Skeletal muscle tissue (tissue), 4 donors: ENCODE results near the gene SCD5. TPM values are rescaled to one million over a fixed set of nuclear protein-coding genes. Genes with fewer than 3 reads are reported as not detected.

Experiments used
- H3K27ac ChIP-seq: one replicate; pipeline ENCODE4 v1.7.0; 2013; ENCODE audit warnings: mild to moderate bottlenecking, low read depth, low read length, inconsistent platforms
- H3K27me3 ChIP-seq, 3 donors: one replicate each; pipeline ENCODE4 v1.7.0; 2013; ENCODE audit warnings: low read length in 3 of 3; ENCODE audit not compliant: control insufficient read depth in 3 of 3, insufficient read depth in 3 of 3
- H3K36me3 ChIP-seq, 3 donors: one replicate each; pipeline ENCODE4 v1.7.0; 2013; ENCODE audit warnings: low read length in 3 of 3; ENCODE audit not compliant: control insufficient read depth in 3 of 3, insufficient read depth in 3 of 3
- H3K4me1 ChIP-seq, 3 donors: one replicate each; pipeline ENCODE4 v1.7.0; 2013; ENCODE audit warnings: low read length in 3 of 3, mild to moderate bottlenecking in 3 of 3; ENCODE audit not compliant: control insufficient read depth in 3 of 3, insufficient read depth in 3 of 3
- H3K4me3 ChIP-seq, 3 donors: one replicate each; pipeline ENCODE4 v1.7.0; 2013; ENCODE audit warnings: low read length in 3 of 3
- H3K9ac ChIP-seq, 3 donors: one replicate each; pipeline ENCODE4 v1.7.0; 2013; ENCODE audit warnings: low read length in 3 of 3, mild to moderate bottlenecking in 3 of 3, moderate library complexity in 2 of 3, low read depth in 1 of 3
- H3K9me3 ChIP-seq, 3 donors: one replicate each; pipeline ENCODE4 v1.7.0; 2013; ENCODE audit warnings: low read length in 3 of 3; ENCODE audit not compliant: control insufficient read depth in 3 of 3
- total RNA-seq: library from RNA; depleted of rRNA; stranded (reverse); fragments of >200 nt; gene quantifications from one replicate; pipeline ENCODE4 v1.2.3, GENCODE V29; 2014
- donor health status: Osteomylitis.

The SCD5 gene
- total RNA-seq, 1 donor from 2014 or later = 9.4 TPM

- H3K4me3 ChIP-seq = no peak overlapping the region
- no peaks in the 10 kb centered on the region for H3K9me3 ChIP-seq
- H3K36me3 ChIP-seq = no peaks in the 10 kb centered on the region
- no peak overlapping the region for H3K9ac ChIP-seq
- H3K4me1 ChIP-seq = no peaks in the 10 kb centered on the region
- H3K27me3 ChIP-seq = no peaks in the 10 kb centered on the region
- no peak overlapping the region for H3K27ac ChIP-seq
Measured at GRCh38 chr4:82604522-82604921, 194.1 kb downstream of the SCD5 start.

DNA sequence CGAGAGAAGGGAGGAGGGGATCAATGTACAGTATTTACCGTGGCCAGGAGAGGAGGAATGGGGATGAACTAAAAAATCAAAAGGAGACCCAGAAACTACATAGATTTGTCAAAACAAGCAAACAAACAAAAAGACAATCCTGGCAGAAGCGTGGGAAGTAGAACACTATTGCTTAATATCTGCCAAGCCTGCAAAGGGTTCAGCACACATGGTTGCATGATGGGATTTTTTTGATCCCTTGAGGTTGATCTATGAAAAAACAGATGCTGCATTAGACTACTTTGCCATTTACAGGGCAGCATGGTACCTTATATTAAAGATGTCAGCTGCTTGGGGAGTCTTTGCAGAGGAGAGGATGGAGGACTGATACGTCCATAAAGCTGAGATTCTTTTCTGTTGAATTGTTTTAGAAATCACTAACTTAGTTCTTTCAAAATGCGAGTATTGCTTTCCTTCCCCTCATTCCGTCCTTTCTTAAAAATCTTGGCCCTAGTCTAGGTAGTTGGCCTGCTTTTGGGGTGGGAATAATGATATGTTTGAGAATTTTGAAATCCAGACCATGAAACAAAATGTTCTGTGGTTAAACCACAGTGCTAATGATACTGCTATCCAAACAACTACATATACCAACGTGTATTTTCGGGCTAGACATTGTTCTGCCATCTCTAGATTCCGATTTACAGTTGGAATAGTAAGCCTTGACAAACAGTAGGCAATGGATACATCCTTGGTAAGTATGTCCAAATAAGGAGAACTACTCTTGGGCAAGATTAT lies 197.2 kb downstream of the SCD5 start:
- H3K27me3 ChIP-seq = no peaks in the 10 kb centered on the region
- H3K4me3 ChIP-seq = no peak overlapping the region
- no peaks in the 10 kb centered on the region for H3K36me3 ChIP-seq
- H3K9ac ChIP-seq = no peak overlapping the region
- H3K4me1 ChIP-seq = no peaks in the 10 kb centered on the region
- no peaks in the 10 kb centered on the region for H3K9me3 ChIP-seq
- no peak overlapping the region for H3K27ac ChIP-seq

DNA sequence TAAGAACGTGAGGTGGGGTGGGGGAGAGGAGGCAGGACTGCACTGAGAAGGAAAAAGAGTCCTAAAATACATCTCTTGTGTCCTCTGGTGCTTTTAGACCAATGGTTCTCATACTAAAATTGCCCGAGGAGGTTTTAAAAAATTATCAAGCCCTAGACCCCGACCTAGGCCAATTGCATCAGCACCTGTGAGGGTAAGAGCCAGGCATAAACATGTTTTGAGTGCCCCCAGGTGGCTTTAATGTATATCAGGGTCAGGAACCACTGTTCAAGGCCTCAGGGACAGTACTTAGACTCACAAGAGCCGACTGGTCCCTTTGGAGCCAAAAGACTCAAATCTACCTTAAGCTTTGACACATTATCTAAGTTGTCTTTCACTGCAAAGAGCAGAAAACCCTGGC lies 199.3 kb downstream of the SCD5 start:
- H3K27ac ChIP-seq = no peak overlapping the region
- H3K9me3 ChIP-seq = no peaks in the 10 kb centered on the region
- no peaks in the 10 kb centered on the region for H3K36me3 ChIP-seq
- no peaks in the 10 kb centered on the region for H3K27me3 ChIP-seq
- no peak overlapping the region for H3K9ac ChIP-seq
- H3K4me1 ChIP-seq = no peaks in the 10 kb centered on the region
- no peak overlapping the region for H3K4me3 ChIP-seq

DNA sequence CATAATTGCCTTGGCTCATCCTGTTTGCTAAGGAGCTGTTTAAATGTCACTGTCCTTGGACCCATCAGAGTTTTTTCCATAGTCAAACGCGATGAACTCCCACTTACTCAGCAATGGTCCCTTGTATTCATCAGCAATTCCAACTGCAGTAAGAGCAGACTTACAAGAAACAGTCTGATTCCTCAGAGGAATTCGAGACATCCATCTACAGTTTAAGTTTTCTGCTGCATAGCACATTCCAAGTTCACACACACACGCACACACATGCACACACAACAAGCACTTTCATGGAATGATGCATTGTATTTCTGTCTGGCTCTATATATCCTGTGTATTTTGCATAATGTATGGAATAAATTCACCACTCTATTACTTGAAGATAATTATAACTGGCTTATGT lies 204.1 kb downstream of the SCD5 start:
- Histone ChIP-seq H3K27me3 (no peaks in the 10 kb centered on the region), H3K4me3 (no peak overlapping the region), H3K4me1 (no peaks in the 10 kb centered on the region), H3K36me3 (no peaks in the 10 kb centered on the region), H3K9ac (no peak overlapping the region), H3K9me3 (no peaks in the 10 kb centered on the region), H3K27ac (no peak overlapping the region)

DNA sequence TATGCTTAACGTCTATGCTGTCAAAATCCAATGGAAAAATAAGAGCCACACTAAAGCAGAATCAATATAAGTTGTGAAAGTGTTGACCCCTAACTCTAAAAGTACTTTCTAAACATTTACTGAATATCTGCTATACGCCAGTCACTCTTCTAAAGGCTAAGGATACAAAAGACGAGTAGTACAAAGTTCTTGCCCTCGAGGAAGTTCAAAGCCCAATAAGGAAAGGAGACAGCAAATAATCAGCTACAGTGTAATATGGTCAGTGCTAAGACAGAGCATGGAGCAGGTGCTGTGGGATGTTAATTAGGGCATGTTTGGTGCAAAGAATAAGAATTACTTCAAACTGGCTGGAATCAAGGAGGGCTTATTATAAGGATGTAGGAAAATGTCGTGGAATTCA lies 205.2 kb downstream of the SCD5 start:
- H3K9me3 ChIP-seq = no peaks in the 10 kb centered on the region
- H3K4me1 ChIP-seq = no peaks in the 10 kb centered on the region
- no peak overlapping the region for H3K9ac ChIP-seq
- no peaks in the 10 kb centered on the region for H3K36me3 ChIP-seq
- H3K27me3 ChIP-seq = no peaks in the 10 kb centered on the region
- H3K27ac ChIP-seq = no peak overlapping the region
- H3K4me3 ChIP-seq = no peak overlapping the region

DNA sequence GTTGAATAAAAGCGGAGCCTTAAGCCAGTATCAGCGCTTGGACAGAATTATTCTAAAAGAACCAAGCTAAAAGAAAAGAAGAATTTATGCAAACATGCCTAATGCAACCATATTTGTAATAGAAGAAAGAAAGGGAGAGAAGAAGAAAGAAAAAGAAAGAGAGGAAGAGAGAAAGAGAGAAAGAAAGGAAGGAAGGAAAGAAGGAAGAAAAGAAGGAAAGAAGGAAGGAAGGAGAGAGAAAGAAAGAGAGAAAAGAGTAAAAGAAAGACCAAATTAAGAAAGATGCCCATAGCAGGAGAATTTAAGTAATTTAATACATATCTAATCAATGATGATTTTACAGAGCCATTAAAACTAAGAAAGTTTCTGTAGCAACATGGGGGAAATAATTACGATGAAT lies 206.0 kb downstream of the SCD5 start:
- Histone ChIP-seq H3K4me3 (no peak overlapping the region), H3K27ac (no peak overlapping the region), H3K27me3 (no peaks in the 10 kb centered on the region), H3K9me3 (no peaks in the 10 kb centered on the region), H3K9ac (no peak overlapping the region), H3K36me3 (no peaks in the 10 kb centered on the region), H3K4me1 (no peaks in the 10 kb centered on the region)

DNA sequence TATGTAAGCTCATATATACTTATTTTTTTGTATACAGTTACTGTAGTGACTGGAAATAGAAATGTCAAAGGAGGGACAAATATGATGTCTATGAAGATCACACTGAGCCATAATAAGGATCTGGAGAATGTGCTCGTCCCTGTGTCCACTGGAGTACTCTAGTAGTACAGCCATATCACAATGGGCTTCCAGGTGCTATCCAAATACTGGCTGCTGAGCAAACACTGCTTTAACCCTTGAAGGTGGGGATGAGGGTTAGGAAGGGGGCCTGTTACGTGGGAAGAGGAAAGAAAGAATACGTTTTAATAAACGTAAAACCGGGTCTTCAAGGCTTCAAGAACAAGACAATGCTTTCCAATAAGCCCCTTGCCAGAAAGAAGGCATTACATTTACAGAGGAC lies 207.0 kb downstream of the SCD5 start:
- no peaks in the 10 kb centered on the region for H3K27me3 ChIP-seq
- no peak overlapping the region for H3K27ac ChIP-seq
- no peaks in the 10 kb centered on the region for H3K4me1 ChIP-seq
- H3K4me3 ChIP-seq = no peak overlapping the region
- H3K9me3 ChIP-seq = no peaks in the 10 kb centered on the region
- no peaks in the 10 kb centered on the region for H3K36me3 ChIP-seq
- H3K9ac ChIP-seq = no peak overlapping the region

DNA sequence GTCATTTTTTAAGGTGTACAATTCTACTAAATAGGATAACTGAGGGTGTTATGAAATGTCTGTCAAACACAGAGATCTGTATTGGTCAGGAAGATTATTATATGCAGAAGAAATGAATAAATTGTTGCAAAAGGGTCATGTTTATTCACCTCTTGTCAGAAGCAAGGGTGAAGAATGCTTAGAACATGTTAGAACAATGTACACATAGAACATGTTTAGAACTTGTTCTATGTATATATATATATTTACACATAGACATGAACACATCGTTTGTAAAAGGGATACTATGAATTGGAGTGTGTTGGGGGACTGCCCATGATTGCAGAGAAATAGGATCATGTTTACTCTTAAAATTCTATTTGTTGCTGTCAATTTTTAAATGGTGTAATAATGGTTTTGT lies 208.8 kb downstream of the SCD5 start:
- no peaks in the 10 kb centered on the region for H3K27me3 ChIP-seq
- H3K9ac ChIP-seq = no peak overlapping the region
- no peak overlapping the region for H3K27ac ChIP-seq
- no peak overlapping the region for H3K4me3 ChIP-seq
- H3K36me3 ChIP-seq = no peaks in the 10 kb centered on the region
- H3K4me1 ChIP-seq = no peaks in the 10 kb centered on the region
- H3K9me3 ChIP-seq = no peaks in the 10 kb centered on the region

DNA sequence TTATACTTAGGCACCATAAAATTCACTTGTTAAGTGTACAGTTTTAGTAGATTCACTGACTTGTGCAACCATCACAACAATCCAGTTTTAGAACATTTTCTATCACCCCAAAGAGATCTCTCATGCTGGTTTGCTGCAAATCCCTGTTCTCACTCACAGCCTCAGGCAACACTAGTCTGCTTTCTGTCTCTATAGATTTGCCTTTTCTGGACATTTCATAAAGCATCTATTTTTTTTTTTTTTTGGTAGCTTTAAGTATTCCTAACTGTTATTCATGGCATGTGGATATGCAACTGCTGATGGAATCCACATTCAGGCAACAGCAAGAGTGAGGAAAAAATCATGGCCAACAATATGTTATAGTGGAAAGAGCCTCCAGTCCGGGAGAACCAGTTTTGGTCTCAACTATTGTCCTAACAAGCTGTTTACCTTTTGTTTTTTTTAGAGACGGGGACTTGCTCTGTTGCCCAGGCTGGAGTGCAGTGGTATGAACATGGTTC lies 209.8 kb downstream of the SCD5 start:
- Histone ChIP-seq H3K36me3 (no peaks in the 10 kb centered on the region), H3K4me1 (no peaks in the 10 kb centered on the region), H3K9me3 (no peaks in the 10 kb centered on the region), H3K4me3 (no peak overlapping the region), H3K9ac (no peak overlapping the region), H3K27me3 (no peaks in the 10 kb centered on the region), H3K27ac (no peak overlapping the region)

DNA sequence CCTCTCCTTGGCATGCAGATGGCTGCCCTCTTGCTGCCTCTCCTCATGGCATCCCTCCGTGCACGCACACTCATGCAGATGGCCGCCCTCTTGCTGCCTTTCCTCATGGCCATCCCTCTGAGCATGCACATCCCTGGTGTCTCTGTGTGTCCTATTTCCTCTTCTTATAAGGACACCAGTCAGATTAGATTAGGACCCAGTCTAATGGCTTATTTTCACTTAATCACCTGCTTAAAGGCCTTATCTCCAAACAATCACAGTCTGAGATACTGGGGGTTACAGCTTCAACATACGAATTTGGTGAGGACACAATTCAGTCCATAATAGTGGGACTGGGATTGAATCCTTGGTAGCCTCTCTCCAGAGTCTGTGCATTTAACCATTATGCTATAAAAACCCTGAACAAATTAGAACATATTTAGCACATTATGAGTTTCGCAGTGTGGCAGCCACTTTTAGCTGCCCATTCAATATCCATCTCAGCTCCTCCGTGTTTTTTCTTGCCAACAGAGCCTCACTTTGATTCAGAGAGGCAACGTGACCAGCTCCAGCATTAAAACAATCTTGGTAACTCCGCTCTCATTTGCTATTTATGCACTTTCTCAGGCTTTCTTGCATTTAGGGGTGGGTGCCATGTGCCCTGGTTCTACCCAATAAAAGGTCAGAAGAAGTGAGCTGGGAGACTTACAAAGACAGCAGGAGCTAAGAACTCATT lies 210.6 kb downstream of the SCD5 start:
- Histone ChIP-seq H3K9me3 (no peaks in the 10 kb centered on the region), H3K9ac (no peak overlapping the region), H3K4me3 (no peak overlapping the region), H3K4me1 (no peaks in the 10 kb centered on the region), H3K36me3 (no peaks in the 10 kb centered on the region), H3K27me3 (no peaks in the 10 kb centered on the region), H3K27ac (no peak overlapping the region)
